ENCODE results near the gene BSG.

The BSG gene

DNA sequence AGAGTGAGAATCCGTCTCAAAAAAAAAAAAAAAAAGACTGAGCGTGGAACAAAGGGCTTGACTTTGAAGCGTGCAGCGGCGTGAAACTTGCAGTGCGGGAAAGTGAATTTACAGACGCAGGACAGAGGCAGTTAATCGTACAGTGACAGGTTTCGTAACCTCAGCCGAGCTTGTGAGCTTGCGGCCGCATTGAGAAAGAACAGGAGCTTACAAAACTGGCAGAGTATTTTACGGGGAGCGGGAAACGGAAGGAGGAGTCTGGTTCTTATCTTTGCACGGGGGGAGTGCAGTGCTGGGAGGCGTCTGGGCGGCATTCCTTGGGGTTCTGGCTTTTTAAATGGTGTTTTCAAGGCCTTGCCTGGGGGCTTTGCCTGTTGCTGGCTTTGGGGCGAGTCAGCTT, 6.0 kb upstream of the BSG start:
- TF ChIP-seq, protein P1, sequence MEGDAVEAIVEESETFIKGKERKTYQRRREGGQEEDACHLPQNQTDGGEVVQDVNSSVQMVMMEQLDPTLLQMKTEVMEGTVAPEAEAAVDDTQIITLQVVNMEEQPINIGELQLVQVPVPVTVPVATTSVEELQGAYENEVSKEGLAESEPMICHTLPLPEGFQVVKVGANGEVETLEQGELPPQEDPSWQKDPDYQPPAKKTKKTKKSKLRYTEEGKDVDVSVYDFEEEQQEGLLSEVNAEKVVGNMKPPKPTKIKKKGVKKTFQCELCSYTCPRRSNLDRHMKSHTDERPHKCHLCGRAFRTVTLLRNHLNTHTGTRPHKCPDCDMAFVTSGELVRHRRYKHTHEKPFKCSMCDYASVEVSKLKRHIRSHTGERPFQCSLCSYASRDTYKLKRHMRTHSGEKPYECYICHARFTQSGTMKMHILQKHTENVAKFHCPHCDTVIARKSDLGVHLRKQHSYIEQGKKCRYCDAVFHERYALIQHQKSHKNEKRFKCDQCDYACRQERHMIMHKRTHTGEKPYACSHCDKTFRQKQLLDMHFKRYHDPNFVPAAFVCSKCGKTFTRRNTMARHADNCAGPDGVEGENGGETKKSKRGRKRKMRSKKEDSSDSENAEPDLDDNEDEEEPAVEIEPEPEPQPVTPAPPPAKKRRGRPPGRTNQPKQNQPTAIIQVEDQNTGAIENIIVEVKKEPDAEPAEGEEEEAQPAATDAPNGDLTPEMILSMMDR (IDR thresholded peaks at IDR 0.05) = no peak
- no peak overlapping the region for H3K27ac ChIP-seq
- H3K27me3 ChIP-seq = no peaks in the 10 kb centered on the region
- no peaks in the 10 kb centered on the region for H3K9me3 ChIP-seq
- H3K36me3 ChIP-seq = no peaks in the 10 kb centered on the region
- DNase-seq = no peak
- H3K4me1 ChIP-seq = peaks cover 0 to 7% (median 6%) of the 10 kb centered on the region in 4 donors
- H3K4me3 ChIP-seq = no peak overlapping the region
- intact Hi-C loops (cut with DNase I; ENCODE audit: low total_unique reads) = no loop called here

DNA sequence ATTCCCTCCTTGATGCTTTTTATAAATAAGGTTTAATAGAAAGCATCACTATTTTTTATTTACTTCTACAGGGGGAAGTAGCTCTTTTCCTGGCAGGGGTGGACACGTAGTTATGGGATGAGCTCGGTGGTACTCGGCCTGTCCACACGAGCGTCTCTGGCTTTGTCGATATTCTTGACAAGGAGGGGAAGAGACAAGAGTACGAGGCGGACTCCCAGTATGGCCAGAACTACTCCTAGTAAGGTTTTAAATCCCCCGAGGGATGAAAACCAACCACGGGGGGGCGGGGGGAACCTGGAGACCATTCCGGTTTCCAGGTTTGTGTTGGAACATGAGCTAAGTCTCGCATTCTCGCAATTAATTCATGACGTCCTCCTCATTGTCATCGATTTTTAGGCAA, 5.6 kb upstream of the BSG start:
- intact Hi-C loops (cut with DNase I; ENCODE audit: low total_unique reads) = no loop called here
- TF ChIP-seq, protein P1 (IDR thresholded peaks at IDR 0.05) = no peak
- Histone ChIP-seq H3K27me3 (no peaks in the 10 kb centered on the region), H3K4me3 (no peak overlapping the region), H3K9me3 (no peaks in the 10 kb centered on the region), H3K4me1 (peaks cover 0 to 10% (median 9%) of the 10 kb centered on the region in 4 donors), H3K27ac (no peak overlapping the region), H3K36me3 (no peaks in the 10 kb centered on the region)
- no peak for DNase-seq

DNA sequence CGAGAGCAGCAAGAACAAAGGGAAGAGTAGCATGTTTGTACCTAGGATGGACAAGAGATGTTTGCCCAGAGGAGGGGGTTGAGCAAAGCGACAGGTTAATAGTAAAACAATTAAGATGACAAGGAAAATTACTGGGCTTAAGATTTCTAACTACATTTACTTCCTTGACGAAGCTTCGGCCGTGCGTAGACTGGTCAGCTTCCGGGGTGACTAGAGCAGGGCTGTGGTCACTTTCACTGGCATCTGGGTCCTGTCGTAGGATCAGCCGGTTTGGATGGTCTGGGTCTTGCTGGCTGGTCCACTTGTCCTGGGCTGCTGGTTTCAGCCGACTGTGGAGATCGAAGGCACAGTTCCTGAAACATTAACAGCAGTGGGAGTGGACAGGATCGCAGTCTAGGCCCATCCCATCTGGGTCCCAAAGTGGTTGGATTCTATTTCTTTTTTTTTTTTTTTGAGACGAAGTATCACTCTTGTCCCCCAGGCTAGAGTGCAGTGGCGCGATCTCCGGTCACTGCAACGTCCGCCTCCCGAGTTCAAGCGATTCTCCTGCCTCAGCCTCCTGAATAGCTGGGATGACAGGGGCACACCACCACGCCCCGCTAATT, 5.0 kb upstream of the BSG start:
- no peaks in the 10 kb centered on the region for H3K9me3 ChIP-seq
- intact Hi-C loops (cut with DNase I; ENCODE audit: low total_unique reads) = no loop called here
- peaks cover 0 to 10% (median 9%) of the 10 kb centered on the region in 4 donors for H3K4me1 ChIP-seq
- TF ChIP-seq, protein P1 (IDR thresholded peaks at IDR 0.05) = no peak
- no peak overlapping the region for H3K27ac ChIP-seq
- no peaks in the 10 kb centered on the region for H3K27me3 ChIP-seq
- no peak overlapping the region for H3K4me3 ChIP-seq
- H3K36me3 ChIP-seq = no peaks in the 10 kb centered on the region
- DNase-seq = no peak

DNA sequence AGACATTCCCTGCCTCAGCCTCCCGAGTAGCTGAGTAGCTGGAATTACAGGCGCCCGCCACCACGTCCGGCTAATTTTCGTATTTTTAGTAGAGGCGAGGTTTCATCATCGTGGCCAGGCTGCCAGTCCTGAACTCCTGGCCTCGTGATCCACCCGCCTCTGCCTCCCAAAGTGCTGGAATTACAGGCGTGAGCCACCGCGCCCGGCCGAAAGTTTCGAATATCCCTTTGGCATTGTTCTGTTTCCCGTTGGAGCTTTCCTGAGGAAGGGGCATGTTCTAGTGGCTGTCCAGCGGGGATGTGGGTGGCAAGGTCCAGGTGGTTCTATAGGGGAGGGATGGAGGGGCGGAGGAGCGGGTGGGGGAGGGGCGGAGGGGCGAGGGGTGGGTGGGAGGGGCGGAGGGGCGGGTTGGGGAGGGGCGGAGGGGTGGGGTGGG, 2.1 kb upstream of the BSG start:
- Histone ChIP-seq H3K36me3 (no peaks in the 10 kb centered on the region), H3K27ac (no peak overlapping the region), H3K27me3 (no peaks in the 10 kb centered on the region), H3K4me3 (no peak overlapping the region), H3K9me3 (no peaks in the 10 kb centered on the region), H3K4me1 (peaks cover 0 to 34% (median 29%) of the 10 kb centered on the region in 4 donors)
- intact Hi-C loops (cut with DNase I; ENCODE audit: low total_unique reads) = no loop called here
- TF ChIP-seq, protein P1 (IDR thresholded peaks at IDR 0.05) = no peak
- no peak for DNase-seq

DNA sequence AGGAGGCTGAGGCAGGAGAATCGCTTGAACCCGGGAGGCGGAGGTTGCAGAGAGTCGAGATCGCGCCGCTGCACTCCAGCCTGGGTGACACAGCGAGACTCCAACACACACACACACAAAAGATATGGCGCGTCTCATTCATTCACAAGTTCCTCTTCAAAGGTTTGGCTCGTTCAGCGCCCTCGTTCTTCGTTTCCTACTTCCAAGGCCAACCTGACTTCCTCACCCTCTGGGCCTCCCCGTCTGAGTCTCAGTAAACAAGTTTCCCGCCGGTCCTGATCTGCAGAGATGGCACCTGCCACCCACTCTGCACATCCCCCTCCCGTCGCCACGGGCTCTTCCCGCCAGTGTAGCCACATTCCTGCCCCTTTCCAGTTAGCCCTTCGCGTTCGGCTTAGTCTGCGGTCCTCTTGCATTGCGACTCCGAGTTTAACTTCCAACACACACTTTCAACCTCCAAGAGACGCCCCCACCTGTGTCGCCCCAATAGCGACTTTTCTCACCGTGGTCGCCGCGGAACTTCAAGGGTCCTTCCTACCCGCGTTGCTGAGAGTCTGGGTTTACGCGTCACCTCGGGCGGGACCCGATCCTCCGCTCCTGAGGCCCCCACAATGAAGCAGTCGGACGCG, 1.3 kb upstream of the BSG start:
- H3K27ac ChIP-seq = peak overlapping the region in 1 of 2 donors; percentile 65
- TF ChIP-seq, protein P1 (IDR thresholded peaks at IDR 0.05) = no peak
- H3K27me3 ChIP-seq = no peaks in the 10 kb centered on the region
- intact Hi-C loops (cut with DNase I; ENCODE audit: low total_unique reads) = no loop called here
- no peak for DNase-seq
- H3K4me3 ChIP-seq = peak overlapping the region; percentile 93 to 98
- no peaks in the 10 kb centered on the region for H3K9me3 ChIP-seq
- H3K4me1 ChIP-seq = peaks cover 0 to 42% (median 37%) of the 10 kb centered on the region in 4 donors
- no peaks in the 10 kb centered on the region for H3K36me3 ChIP-seq
